Measurements from ENCODE around the gene ZNF358. TPM values are rescaled to one million over a fixed set of nuclear protein-coding genes. Genes with fewer than 3 reads are reported as not detected.

ZNF358 gene
- total RNA-seq, 4 donors from 2014 or later = 30.4 to 42.8 (median 36.9) TPM

- H3K4me3 ChIP-seq (ENCODE audit: low read depth, poor library complexity, severe bottlenecking) = no peak overlapping the region
- 40 to 51% methylated on average over 19 of the region's 19 CpGs for WGBS, 2 donors
- DNase-seq (ENCODE audit: low spot score in 2 of 2) = no peak
- intact Hi-C loops (cut with DNase I; ENCODE audit: low total_unique reads) = no loop called here
- no peak for TF ChIP-seq CTCF (IDR thresholded peaks at IDR 0.05)
- TF ChIP-seq POLR2A (IDR thresholded peaks at IDR 0.05) = no peak
Measured at GRCh38 chr19:7505288-7505681, 10.6 kb upstream of the ZNF358 start.

DNA sequence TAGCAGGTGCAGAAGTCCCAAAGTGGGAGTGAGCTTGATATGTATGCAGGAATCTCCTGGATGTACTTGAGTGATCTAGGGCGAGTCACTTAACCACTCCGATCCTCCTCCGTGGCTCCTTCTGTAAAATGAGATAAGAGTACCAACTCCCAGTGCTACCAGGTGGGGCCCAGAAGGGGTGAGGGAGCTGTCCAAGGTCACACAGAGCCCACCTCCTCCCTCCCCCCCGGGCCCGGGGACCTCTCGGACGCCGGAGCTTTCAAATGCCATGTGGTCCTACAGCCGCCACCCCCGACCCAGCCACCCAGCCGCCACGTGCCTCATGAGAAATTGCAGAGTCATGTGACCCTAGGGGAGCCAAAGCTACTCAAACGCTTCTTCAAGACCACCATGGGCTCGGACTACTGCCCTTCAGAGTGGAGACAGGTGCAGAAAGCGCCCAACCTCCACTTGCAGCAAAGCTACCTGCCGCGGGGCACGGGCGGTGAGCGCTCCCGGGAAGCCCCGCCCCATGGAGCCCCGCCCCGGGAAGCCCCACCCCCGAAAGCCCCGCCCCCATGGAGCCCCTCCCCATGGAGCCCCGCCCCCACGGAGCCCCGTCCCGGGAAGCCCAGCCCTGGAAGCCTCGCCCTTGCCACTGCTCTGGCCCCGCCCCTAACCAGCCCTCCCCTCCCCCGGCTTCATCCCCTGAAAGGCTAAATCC, 10.1 kb upstream of the ZNF358 start:
- intact Hi-C loops (cut with DNase I; ENCODE audit: low total_unique reads) = no loop called here
- TF ChIP-seq CTCF (IDR thresholded peaks at IDR 0.05) (no peak), POLR2A (IDR thresholded peaks at IDR 0.05) (no peak)
- 2% methylated on average over 12 to 15 of the region's 33 CpGs for WGBS, 2 donors
- no peak overlapping the region for H3K4me3 ChIP-seq (ENCODE audit: low read depth, poor library complexity, severe bottlenecking)
- DNase-seq (ENCODE audit: low spot score in 2 of 2) = no peak

DNA sequence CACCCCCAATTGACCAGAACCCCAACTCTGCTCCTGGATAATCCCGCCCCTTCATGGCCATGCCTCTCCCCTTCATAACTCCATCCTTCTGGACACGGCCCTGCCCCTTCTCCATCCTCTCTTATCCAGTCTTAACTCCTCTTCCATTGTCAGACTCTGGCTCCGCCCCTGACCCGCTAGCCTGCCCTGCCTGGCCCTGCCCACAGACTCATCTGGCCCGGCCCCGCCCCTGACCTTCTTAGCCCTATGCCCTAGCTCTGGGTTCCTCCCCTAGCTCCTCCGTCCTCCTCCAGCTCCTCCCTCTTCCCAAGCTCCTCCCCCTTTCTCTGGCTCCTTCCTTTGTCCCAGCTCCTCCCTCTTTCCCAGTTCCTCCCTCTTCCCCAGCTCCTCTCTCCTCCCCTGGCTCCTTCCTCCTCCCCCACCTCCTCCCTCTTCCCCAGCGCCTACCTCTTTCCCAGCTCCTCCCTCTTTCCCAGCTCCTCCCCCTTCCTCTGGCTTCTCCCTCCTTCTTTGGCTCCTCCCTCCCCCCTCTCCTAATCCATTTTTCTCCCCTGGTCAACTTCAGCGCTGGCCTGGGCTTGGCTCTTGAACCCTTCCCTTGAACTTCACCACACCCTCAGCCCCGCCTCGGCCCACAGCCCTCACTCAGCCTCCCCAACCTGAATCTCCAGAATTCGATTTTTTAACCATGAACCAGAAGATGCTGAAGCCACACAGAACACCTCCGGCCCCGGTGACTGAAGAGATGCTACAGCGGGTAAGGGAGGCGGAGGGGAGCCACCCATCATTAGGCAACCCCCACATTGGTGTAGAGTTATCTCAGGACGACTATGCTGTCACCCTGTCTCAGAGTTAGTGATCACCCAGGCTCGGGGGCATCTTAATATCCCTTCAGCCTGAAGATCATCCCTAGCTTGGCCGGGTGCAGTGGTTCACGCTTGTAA, 9.2 kb upstream of the ZNF358 start:
- TF ChIP-seq CTCF (IDR thresholded peaks at IDR 0.05) = no peak
- TF ChIP-seq POLR2A (IDR thresholded peaks at IDR 0.05) = no peak
- peak; percentile 77 to 90 for DNase-seq (ENCODE audit: low spot score in 2 of 2)
- no peak overlapping the region for H3K4me3 ChIP-seq (ENCODE audit: low read depth, poor library complexity, severe bottlenecking)
- WGBS, 2 donors = 45% methylated on average over 20 of the region's 20 CpGs
- intact Hi-C loops (cut with DNase I; ENCODE audit: low total_unique reads) = no loop called here

GRCh38 chr19:7507884-7508283, 8.0 kb upstream of the ZNF358 start:
- H3K4me3 ChIP-seq (ENCODE audit: low read depth, poor library complexity, severe bottlenecking) = no peak overlapping the region
- intact Hi-C loops (cut with DNase I; ENCODE audit: low total_unique reads) = no loop called here
- no peak for TF ChIP-seq POLR2A (IDR thresholded peaks at IDR 0.05)
- TF ChIP-seq CTCF (IDR thresholded peaks at IDR 0.05) = no peak
- 47 to 51% methylated on average over 11 of the region's 11 CpGs for WGBS, 2 donors
- DNase-seq (ENCODE audit: low spot score in 2 of 2) = no peak

- WGBS, 2 donors = 43 to 63% methylated on average over 3 of the region's 3 CpGs
- intact Hi-C loops (cut with DNase I; ENCODE audit: low total_unique reads) = no loop called here
- H3K4me3 ChIP-seq (ENCODE audit: low read depth, poor library complexity, severe bottlenecking) = no peak overlapping the region
- TF ChIP-seq POLR2A (IDR thresholded peaks at IDR 0.05) = no peak
- no peak for TF ChIP-seq CTCF (IDR thresholded peaks at IDR 0.05)
- no peak for DNase-seq (ENCODE audit: low spot score in 2 of 2)
Measured at GRCh38 chr19:7509625-7510024, 6.3 kb upstream of the ZNF358 start.

Data from lower leg skin (tissue), 4 donors.